K562 (cell line): Measurements from ENCODE around the gene SERPINA1. TPM values are rescaled to one million over a fixed set of nuclear protein-coding genes. Genes with fewer than 3 reads are reported as not detected.

Experiments used
- ATAC-seq: fragments of 200-7000 bp; cut with Tn5 transposase; 3 replicates; pipeline ENCODE4 v1.9.1; 2020; ENCODE audit warnings: moderate library complexity
- BruUV-seq: library from RNA; stranded (reverse); fragments of 400-500 nt; replicated peaks from 2 replicates; lab custom pipeline; 2021; lab: Mats Ljungman, UMichigan
- CTCF ChIA-PET: fragments of 300-600 bp; formaldehyde crosslinking; extraction: SDS; loops from one replicate; lab custom pipeline; 2021; ENCODE audit warnings: low intra/inter-chr PET ratio; lab: Yijun Ruan, JAX
- POLR2A ChIA-PET: fragments of 300-600, 350-650 bp; sonication (Branson Sonifier 250); formaldehyde crosslinking; extraction: SDS; loops from one replicate; lab custom pipeline; 2021; ENCODE audit warnings: antibody characterized with exemption, inconsistent platforms; lab: Yijun Ruan, JAX
- DNase-seq, 4 experiments: peaks; one replicate each; pipeline versions ENCODE4 v3.0.0 to v3.0.0-alpha.2; 2011 to 2018; ENCODE audit warnings: low spot score in 3 of 4, mixed read lengths in 3 of 4; ENCODE audit errors: extremely low read depth in 1 of 4
- FAIRE-seq: peaks from 2 replicates; lab custom pipeline; 2011; peaks lifted over from hg19 to GRCh38; lab: Jason Lieb, UNC
- H2AFZ ChIP-seq: 2 replicates; pipeline ENCODE4 v1.6.0; 2011; ENCODE audit warnings: low read depth, low read length, control low read depth, inconsistent platforms
- H3K27ac ChIP-seq: fragments of 200-600 bp; 3 replicates; pipeline ENCODE4 v1.8.0; 2011; ENCODE audit warnings: low read depth, mild to moderate bottlenecking, control low read depth, inconsistent platforms, low read length, moderate library complexity, mixed read lengths; ENCODE audit errors: extremely low read depth
- H3K27me3 ChIP-seq, 2 experiments: fragments of 300-600 bp in 1 of 2; 2 replicates in 1 of 2; 3 replicates in 1 of 2; pipeline versions ENCODE4 v1.6.0 to v1.8.0; 2011; ENCODE audit warnings: inconsistent platforms in 2 of 2, low read length in 2 of 2, mild to moderate bottlenecking in 1 of 2, mixed read lengths in 1 of 2, moderate library complexity in 1 of 2; ENCODE audit not compliant: control insufficient read depth in 2 of 2, insufficient read depth in 2 of 2
- H3K36me3 ChIP-seq: fragments of 300-600 bp; 3 replicates; pipeline ENCODE4 v1.8.0; 2011; ENCODE audit warnings: mild to moderate bottlenecking, low read length, inconsistent platforms; ENCODE audit not compliant: control insufficient read depth, insufficient read depth
- H3K4me1 ChIP-seq, 2 experiments: fragments of 200-600 bp in 1 of 2; replicated peaks in 1 of 2; 2 replicates in 1 of 2; 3 replicates in 1 of 2; pipeline versions ENCODE4 v1.5.1 to v1.8.0; 2011; ENCODE audit warnings: inconsistent platforms in 2 of 2, low read length in 2 of 2, mild to moderate bottlenecking in 1 of 2, mixed read lengths in 1 of 2, moderate library complexity in 1 of 2; ENCODE audit not compliant: control insufficient read depth in 2 of 2, insufficient read depth in 2 of 2
- H3K4me2 ChIP-seq: 2 replicates; pipeline ENCODE4 v1.6.1; 2011; ENCODE audit warnings: low read length, control low read depth, inconsistent platforms, mixed read lengths; ENCODE audit not compliant: insufficient read depth
- H3K4me3 ChIP-seq: fragments of 200-600 bp; sonication (generic), shearing (Covaris generic); 2 replicates; pipeline ENCODE4 v1.5.1; 2016; ENCODE audit warnings: control low read depth, inconsistent platforms
- H3K79me2 ChIP-seq: fragments of 200-600 bp; 3 replicates; pipeline ENCODE4 v1.8.0; 2011; ENCODE audit warnings: low read length, inconsistent platforms; ENCODE audit not compliant: control insufficient read depth, insufficient read depth
- H3K9ac ChIP-seq, 2 experiments: 2 replicates each; pipeline versions ENCODE4 v1.6.0 to v1.6.1; 2011; ENCODE audit warnings: low read depth in 2 of 2, low read length in 2 of 2, control low read depth in 1 of 2, inconsistent platforms in 1 of 2, mild to moderate bottlenecking in 1 of 2, mixed read lengths in 1 of 2; ENCODE audit not compliant: insufficient read depth in 1 of 2
- H3K9me1 ChIP-seq: one replicate; pipeline ENCODE4 v1.6.0; 2011; ENCODE audit warnings: inconsistent platforms, mild to moderate bottlenecking, low read length, moderate library complexity; ENCODE audit not compliant: control insufficient read depth, insufficient read depth
- H3K9me3 ChIP-seq: replicated peaks from 2 replicates; pipeline ENCODE4 v1.5.1; 2011; ENCODE audit warnings: low read depth, low read length, inconsistent platforms; ENCODE audit not compliant: control insufficient read depth, insufficient read depth
- H4K20me1 ChIP-seq: replicated peaks from 2 replicates; pipeline ENCODE4 v1.6.1; 2011; ENCODE audit warnings: low read length, inconsistent platforms, mixed read lengths; ENCODE audit not compliant: control insufficient read depth, insufficient read depth
- ARNT ChIP-seq, 2 experiments: fragments of 450-650 bp; IDR thresholded peaks; 2 replicates each; pipeline ENCODE4 v1.6.1; 2016; ENCODE audit warnings: mild to moderate bottlenecking in 1 of 2
- CREB3 ChIP-seq: fragments of 450-650 bp; conservative IDR thresholded peaks from 2 replicates; pipeline ENCODE4 v1.6.1; 2016; ENCODE audit warnings: missing genetic modification characterization, low read depth, mild to moderate bottlenecking, missing compliant biosample characterization, moderate library complexity
- EP300 ChIP-seq: IDR thresholded peaks from 2 replicates; pipeline ENCODE4 v1.6.1; 2012; ENCODE audit warnings: low read length, improper control_type of control experiment
- FOSL1 ChIP-seq: fragments of 200-800 bp; sonication (Bioruptor generic); conservative IDR thresholded peaks from 2 replicates; pipeline ENCODE4 v1.6.1; 2016; ENCODE audit warnings: missing genetic modification characterization, missing compliant biosample characterization
- MAX ChIP-seq: sonication (generic); formaldehyde crosslinking; IDR thresholded peaks from 2 replicates; pipeline ENCODE4 v1.9.0; 2022; ENCODE audit warnings: mild to moderate bottlenecking, missing genetic modification reagents
- MTA3 ChIP-seq: fragments of 450-650 bp; formaldehyde crosslinking; IDR thresholded peaks from 2 replicates; pipeline ENCODE4 v1.6.1; 2017; ENCODE audit warnings: mild to moderate bottlenecking, borderline replicate concordance
- NFE2 ChIP-seq: IDR thresholded peaks from 2 replicates; pipeline ENCODE4 v1.6.1; 2014; ENCODE audit warnings: antibody characterized with exemption, low read depth
- NFXL1 ChIP-seq: fragments of 450-650 bp; formaldehyde crosslinking; IDR thresholded peaks from 2 replicates; pipeline ENCODE4 v1.4.0; 2021; ENCODE audit warnings: mild to moderate bottlenecking
- PHF8 ChIP-seq: fragments of 200-600 bp; sonication (generic); IDR thresholded peaks from 2 replicates; pipeline ENCODE4 v1.6.1; 2012; ENCODE audit warnings: mixed run types, mild to moderate bottlenecking, inconsistent platforms, low read length, moderate library complexity, borderline replicate concordance
- POLR2G ChIP-seq: fragments of 200-400 bp; formaldehyde crosslinking; IDR thresholded peaks from 2 replicates; pipeline ENCODE4 v1.6.1; 2017; ENCODE audit warnings: low read depth, mild to moderate bottlenecking, antibody characterized with exemption, low read length, moderate library complexity
- THRB ChIP-seq: fragments of 450-650 bp; formaldehyde crosslinking; conservative IDR thresholded peaks from 2 replicates; pipeline ENCODE4 v1.4.0; 2022; ENCODE audit warnings: mild to moderate bottlenecking, missing genetic modification characterization
- ZNF133 ChIP-seq: fragments of 250-450 bp; sonication (Bioruptor Pico); IDR thresholded peaks from 2 replicates; pipeline ENCODE4 v1.4.0; 2020; ENCODE audit warnings: mild to moderate bottlenecking
- ZNF639 ChIP-seq, 2 experiments: fragments of 200-800 bp in 1 of 2; sonication (Bioruptor generic) in 1 of 2; sonication (generic) in 1 of 2; formaldehyde crosslinking in 1 of 2; IDR thresholded peaks in 1 of 2; conservative IDR thresholded peaks in 1 of 2; 2 replicates each; pipeline versions ENCODE4 v1.5.0 to v1.6.1; 2016 to 2020; ENCODE audit warnings: missing compliant biosample characterization in 1 of 2, missing genetic modification characterization in 1 of 2, missing genetic modification reagents in 1 of 2
- ZNF696 ChIP-seq: fragments of 250-450 bp; sonication (Bioruptor Pico); conservative IDR thresholded peaks from 2 replicates; pipeline ENCODE4 v1.4.0; 2020; ENCODE audit warnings: mild to moderate bottlenecking, moderate library complexity
- WGBS: fragments of 100-300 bp; shearing (Covaris generic); methylation state at CpG from one replicate; pipeline ENCODE4 v1.1.6; 2016; ENCODE audit warnings: low coverage, mixed read lengths; ENCODE audit not compliant: insufficient coverage; ENCODE audit errors: missing lambda C conversion rate; 5-methylcytosine and 5-hydroxymethylcytosine counted together
- in situ Hi-C: fragments of 300-500 bp; cut with MboI; formaldehyde crosslinking; loops from 4 replicates; pipeline ENCODE4 v1.15.0; 2018; ENCODE audit warnings: inconsistent platforms, mixed read lengths
- intact Hi-C: fragments of 100-400 bp; cut with micrococcal nuclease; formaldehyde crosslinking; loops from 2 replicates; pipeline ENCODE4 v1.14.2; 2022
- polyA plus RNA-seq, 8 experiments: library from polyadenylated mRNA; depleted of rRNA in 4 of 8; stranded (reverse) in 5 of 8; unstranded in 3 of 8; fragments of >200 nt; fragmentation: Nextera tagmentation in 2 of 8; fragmentation: Illumina TruSeq in 1 of 8; extraction: Ambion mirVana in 2 of 8; extraction: Trizol in 1 of 8; gene quantifications; 2 replicates each; pipeline versions ENCODE4 v1.2.1 to v1.2.3, GENCODE V29; 2011 to 2014; ENCODE audit warnings: inconsistent platforms in 1 of 8, missing spikeins in 1 of 8
- total RNA-seq, 7 experiments: library from RNA; depleted of rRNA in 6 of 7; stranded (reverse); fragments of >200 nt in 6 of 7; fragmentation: Illumina TruSeq in 2 of 7; extraction: Trizol in 2 of 7; gene quantifications; 2 replicates each; pipeline versions ENCODE4 v1.2.1 to v1.2.3, GENCODE V29; 2011 to 2021; ENCODE audit warnings: low replicate concordance in 1 of 7
- TF ChIP-seq, protein P1 (sequence below): fragments of 450-650 bp; IDR thresholded peaks from 2 replicates; pipeline ENCODE4 v1.6.1; 2016; ENCODE audit warnings: antibody characterized with exemption

Gene SERPINA1
- total and polyA plus RNA-seq, 9 of the 15 experiments (the other 6 are each of a cell fraction or from before 2014, with no cell fraction given): 4.1 TPM; not detected in 8

GRCh38 chr14:94379291-94380224 is 8.8 kb downstream of the SERPINA1 start:
- H3K36me3 ChIP-seq: no peaks in the 10 kb centered on the region
- H3K27ac ChIP-seq: no peak overlapping the region
- in situ Hi-C loops: no loop called here
- ChIA-PET POLR2A (interaction anchor here (0.6 kb wide), 1 partner anchor 111 kb away, joined by 3 read pairs; no protein-coding TSS in a partner anchor), CTCF (no interaction called here)
- peaks cover 0 to 9% of the 10 kb centered on the region in 2 experiments; a peak in 1 of 5 replicates for H3K27me3 ChIP-seq
- no peaks in the 10 kb centered on the region for H3K9me3 ChIP-seq
- H3K4me3 ChIP-seq: no peak overlapping the region
- ATAC-seq: no peak
- no peaks in the 10 kb centered on the region for H3K9me1 ChIP-seq
- DNase-seq: no peak
- FAIRE-seq: no peak
- H3K9ac ChIP-seq: no peak overlapping the region
- no peak overlapping the region for H2AFZ ChIP-seq
- intact Hi-C loops: no loop called here
- no peak overlapping the region for H3K4me2 ChIP-seq
- under 1% methylated on average over 11 of the region's 16 CpGs for WGBS
- no peaks in the 10 kb centered on the region for H3K79me2 ChIP-seq
- no peaks in the 10 kb centered on the region; the same call in 1 of the 2 replicates for H4K20me1 ChIP-seq
- H3K4me1 ChIP-seq: no peaks in the 10 kb centered on the region
- no TSS peak for BruUV-seq
- TF ChIP-seq CREB3 (no peak), THRB (CRISPR knock-in tag) (no peak), MAX (CRISPR knock-in tag) (no peak), NFE2 (no peak), EP300 (no peak), POLR2G (no peak), ZNF133 (no peak), ARNT (IDR thresholded peaks at IDR 0.05) (no peak), ZNF639 (CRISPR knock-in tag; conservative IDR thresholded peaks at IDR 0.05 in 1 of 2, IDR thresholded peaks at IDR 0.05 in 1 of 2) (no peak), ZNF696 (CRISPR knock-in tag) (no peak), FOSL1 (tag) (no peak), NFXL1 (CRISPR knock-in tag) (no peak), PHF8 (no peak), MTA3 (no peak)
- TF ChIP-seq, protein P1, sequence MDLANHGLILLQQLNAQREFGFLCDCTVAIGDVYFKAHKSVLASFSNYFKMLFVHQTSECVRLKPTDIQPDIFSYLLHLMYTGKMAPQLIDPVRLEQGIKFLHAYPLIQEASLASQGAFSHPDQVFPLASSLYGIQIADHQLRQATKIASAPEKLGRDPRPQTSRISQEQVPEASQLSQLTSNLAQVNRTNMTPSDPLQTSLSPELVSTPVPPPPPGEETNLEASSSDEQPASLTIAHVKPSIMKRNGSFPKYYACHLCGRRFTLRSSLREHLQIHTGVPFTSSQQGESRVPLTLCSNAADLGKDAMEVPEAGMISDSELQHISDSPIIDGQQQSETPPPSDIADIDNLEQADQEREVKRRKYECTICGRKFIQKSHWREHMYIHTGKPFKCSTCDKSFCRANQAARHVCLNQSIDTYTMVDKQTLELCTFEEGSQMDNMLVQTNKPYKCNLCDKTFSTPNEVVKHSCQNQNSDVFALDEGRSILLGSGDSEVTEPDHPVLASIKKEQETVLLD: no peak
